Sciatic nerve (tissue), 2 donors: ENCODE data around the gene ARL15. TPM values are rescaled to one million over a fixed set of nuclear protein-coding genes. Genes with fewer than 3 reads are reported as not detected.
"Not testable (repeated sequence)": the region's sequence is repeated elsewhere in the genome, so short reads cannot be mapped to it uniquely, and the experiment has no call there.

Experiments
- ATAC-seq: fragments of 200-7000 bp; cut with Tn5 transposase; one replicate; pipeline ENCODE4 v1.9.1; 2020; ENCODE audit warnings: mild to moderate bottlenecking, moderate library complexity
- DNase-seq: peaks from one replicate; pipeline ENCODE4 v3.0.0-alpha.2; 2020; ENCODE audit warnings: low spot score
- intact Hi-C: fragments of 100-400 bp; cut with DNase I; formaldehyde crosslinking; loops from one replicate; pipeline ENCODE4 v1.14.2; 2022
- total RNA-seq: library from RNA; stranded (reverse); fragmentation: NEBNext Ultra II Directional; extraction: Animal tissue kit (Norgen Biotek cat#: 25700); gene quantifications from one replicate; pipeline ENCODE4 v1.2.1, GENCODE V29; 2021
- donor health status: DM: no; HTN: no; CAD: no.
- donor health status: DM: no; HTN: no; CAD: no.

Gene ARL15
- total RNA-seq: 30.9 TPM

DNA sequence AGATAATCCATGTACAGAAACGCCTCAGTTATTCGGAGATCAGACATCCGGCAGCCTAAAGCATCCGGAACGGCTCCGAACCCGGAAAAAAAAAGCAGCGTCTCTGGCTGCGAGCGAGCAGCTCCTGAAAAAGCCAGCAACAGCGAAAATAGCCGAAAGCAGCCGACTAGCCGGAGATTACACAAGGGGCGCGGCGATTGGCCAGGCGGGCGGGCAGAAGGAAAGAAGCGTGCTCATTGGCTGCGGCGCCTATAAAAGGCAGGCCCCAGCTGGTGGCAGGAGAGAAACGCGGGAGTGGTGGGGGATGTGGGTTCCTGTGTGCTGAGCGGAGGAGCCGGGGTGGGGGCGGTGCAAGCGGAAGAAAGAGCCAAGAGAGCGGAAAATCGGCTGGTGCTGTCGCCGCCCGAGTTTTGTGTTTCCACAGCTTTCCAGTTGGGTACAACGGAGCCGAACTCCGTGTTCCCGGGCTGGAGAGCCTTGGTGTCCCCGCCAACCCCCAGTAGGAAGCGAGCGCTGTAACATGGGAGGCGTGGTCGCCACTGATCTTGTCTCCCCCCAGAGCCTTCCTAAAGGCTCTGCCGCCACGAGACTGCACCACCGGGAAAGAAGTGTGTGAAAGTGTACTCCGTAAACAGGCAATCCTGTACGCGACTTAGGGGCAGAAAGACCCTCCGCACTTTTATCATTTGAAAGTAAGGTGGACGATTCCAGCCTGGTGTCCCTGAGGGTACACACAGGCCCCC lies at the start of gene ARL15:
ARL15 (minus strand) TSS at position 141 of the 743 bp plus-strand sequence.
- intact Hi-C loops: no loop called here
- DNase-seq: peak; percentile 99
- peak; percentile 99 for ATAC-seq

DNA sequence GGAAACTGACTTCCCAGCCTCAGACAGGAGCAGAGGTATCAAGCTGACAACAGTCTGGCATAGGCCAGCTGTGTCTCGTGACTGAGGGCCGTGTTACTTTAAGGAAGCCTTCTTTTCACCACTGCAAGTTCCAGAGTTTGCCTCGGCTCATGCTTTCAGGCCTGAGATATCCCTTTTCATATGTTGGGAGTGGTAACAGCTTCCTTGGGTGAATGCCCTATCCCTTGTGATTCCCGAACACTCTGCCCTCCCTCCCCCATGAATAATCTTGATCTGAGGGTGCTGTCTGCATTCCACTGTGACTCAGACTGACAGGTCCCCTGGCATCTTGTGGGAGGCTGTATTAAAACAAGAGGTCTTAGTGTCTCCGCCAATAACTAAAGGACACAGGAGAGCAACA lies 49.7 kb upstream of the ARL15 start:
- intact Hi-C loops: no loop called here
- DNase-seq (no peak), ATAC-seq (no peak)

GRCh38 chr5:54357408-54358058 lies 47.2 kb upstream of the ARL15 start:
- DNase-seq: no peak
- ATAC-seq: no peak
- intact Hi-C loops: no loop called here

DNA sequence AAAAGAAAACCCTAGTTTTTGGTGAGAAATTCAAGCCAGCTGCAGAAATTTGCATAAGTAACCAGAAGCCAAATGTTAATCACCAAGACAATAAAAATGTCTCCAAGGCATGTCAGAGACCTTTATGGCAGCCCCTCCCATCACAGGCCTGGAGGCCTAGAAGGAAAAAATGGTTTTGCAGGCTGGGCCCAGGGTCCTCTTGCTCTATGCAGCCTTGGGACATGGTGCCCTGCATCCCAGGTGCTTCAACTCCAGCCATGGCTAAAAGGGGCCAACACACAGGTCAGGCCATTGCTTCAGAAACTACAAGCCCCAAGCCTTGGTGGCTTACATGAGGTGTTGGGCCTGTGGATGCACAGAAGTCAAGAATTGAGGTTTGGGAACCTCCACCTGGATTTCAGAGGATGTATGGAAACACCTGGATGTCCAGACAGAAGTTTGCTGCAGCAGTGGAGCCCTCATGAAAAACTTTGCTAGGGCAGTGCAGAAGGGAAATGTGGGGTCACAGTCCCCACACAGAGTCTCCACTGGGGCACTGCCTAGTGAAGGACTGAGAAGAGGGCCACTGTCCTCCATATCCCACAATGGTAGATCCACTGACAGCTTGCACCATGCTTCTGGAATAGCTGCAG lies 43.7 kb upstream of the ARL15 start:
- ATAC-seq, DNase-seq, intact Hi-C loops: not testable (repeated sequence)

GRCh38 chr5:54352580-54352979 lies 42.2 kb upstream of the ARL15 start:
- ATAC-seq, DNase-seq, intact Hi-C loops: not testable (repeated sequence)

DNA sequence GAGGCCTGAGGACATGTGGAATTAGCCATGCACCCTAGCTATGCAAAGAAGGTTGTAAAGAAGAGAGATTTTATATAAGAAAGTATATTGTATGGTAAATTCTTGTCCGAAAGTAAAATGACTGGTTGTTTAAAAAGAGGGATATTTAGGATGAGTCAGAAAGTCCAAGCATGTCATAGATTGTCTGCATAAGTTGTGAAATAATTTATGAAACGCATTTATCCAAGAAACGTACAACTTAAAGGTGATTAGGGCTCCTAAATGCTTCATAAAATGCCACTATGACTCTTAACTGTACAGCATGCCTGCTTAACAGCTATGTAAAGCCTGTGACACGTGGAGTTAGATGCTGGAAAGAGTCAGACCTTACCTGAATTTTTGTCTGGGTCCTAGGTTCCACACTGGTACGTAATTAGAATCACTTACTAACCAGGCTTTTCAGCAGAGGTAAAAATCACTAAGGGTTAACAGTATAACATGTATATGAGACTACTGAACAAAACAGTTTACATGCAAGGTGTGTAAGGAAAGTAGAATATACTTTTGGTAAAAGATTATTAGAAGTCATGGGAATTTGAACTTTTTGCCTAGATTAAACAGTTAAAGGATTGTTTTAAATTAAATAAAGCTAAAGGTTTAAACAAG lies 37.0 kb upstream of the ARL15 start:
- intact Hi-C loops: no loop called here
- ATAC-seq: no peak

DNA sequence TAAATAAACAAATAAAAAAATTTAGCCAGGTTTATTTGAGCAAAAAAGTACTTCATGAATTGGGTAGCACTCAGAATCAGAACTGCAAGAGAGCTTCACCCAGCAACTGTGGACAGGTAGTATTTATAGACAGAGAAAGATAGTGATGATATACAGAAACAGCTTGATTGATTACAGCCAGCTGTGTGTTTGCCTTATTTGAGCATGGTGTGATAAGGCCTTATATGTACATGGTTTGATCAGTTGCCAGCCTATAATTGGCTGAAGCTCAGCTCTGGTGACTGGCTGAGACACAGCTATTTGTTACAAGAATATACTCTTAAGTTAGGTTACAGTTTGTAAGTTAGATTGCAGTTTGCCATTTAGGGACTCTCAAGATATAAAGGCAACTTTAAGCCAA lies 34.3 kb upstream of the ARL15 start:
- no peak for ATAC-seq
- no peak for DNase-seq
- intact Hi-C loops: no loop called here

More for the DNA sequence above, 37.0 kb upstream of the ARL15 start:
- DNase-seq: no peak

DNA sequence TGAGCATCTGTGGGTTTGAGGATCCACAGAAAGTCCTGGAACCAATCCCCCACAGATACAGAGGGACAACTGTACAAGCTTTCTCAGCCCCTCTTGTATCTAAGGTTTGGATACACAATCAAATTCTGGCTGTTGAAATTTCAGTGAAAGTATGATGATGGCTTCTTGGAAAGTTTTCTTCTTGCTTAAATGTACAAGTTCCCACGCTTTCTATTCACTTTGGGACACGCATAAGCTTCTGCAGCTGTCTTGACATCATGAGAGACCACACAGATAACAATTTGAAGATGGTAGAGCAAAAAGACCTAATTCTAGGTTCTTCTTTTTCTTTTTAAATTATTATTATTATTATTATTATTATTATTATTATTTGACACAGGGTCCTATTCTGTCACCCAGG lies 31.6 kb upstream of the ARL15 start:
- ATAC-seq (no peak), DNase-seq (no peak)
- intact Hi-C loops: no loop called here

DNA sequence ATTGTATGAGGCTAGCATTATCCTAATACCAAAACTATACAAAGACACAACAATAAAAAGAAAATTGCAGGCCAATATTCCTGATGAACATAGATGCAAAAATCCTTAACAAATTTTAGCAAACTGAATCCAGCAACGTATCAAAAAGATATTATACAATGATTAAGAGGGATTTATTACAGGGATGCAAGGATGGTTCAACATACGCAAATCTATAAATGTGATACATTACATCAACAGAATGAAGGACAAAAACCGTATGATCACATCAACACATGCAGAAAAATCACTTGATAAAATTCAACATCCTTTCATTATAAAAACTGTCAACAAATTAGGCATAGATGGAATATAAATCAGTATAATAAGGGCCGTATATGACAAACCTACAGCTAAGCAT lies 27.1 kb upstream of the ARL15 start:
- no peak for ATAC-seq
- no peak for DNase-seq
- intact Hi-C loops: no loop called here

DNA sequence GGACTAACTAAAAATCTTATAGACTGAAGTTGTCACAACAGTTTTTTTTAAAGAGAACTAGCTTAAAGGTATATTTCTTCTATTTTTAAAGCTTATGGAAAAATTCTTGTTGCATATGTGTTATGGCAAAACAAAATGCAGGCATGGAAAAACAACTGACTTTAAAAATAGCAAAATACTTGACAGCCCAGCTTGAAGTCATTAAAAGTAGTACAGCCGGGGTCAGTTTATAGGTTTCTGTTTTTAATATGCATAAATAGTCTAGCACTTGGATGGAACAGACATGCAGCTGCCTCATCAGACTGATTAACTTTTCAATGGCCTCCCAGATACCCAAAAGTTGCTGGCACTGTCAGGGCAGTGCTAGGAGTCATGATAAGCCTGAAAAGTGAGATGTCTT lies 22.3 kb upstream of the ARL15 start:
- intact Hi-C loops: no loop called here
- DNase-seq: no peak
- ATAC-seq: no peak

GRCh38 chr5:54329731-54330709 lies 19.6 kb upstream of the ARL15 start:
- ATAC-seq: no peak
- intact Hi-C loops: no loop called here
- DNase-seq: no peak

DNA sequence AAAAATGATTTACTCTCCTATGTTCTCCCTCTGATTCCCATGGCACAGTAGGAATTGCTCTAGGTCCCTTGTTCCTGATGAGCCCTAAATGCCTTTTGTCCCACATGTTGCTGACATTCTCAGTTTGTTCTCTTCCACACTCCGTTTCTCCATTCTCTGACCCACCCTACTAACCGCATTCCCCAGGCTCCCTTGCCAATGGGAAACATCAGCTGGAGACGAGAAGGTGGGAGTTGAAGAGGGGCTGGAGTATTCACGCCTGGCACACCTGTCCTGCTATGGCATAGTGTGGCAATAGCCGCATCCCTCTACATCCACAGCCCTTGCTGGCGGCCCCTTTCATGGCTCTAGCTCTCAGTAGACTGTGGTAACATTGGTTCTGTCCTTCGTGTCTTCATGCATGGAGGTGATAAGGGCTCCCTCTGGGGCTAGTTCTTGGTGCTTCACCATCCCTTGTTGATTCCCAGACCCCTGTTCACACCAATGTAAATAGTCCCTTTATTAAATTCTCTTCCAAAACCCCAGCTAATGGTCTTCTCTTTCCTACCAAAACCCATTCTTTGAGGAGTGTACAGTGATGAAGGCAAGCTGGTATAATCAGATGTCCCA lies 16.4 kb upstream of the ARL15 start:
- ATAC-seq: no peak
- intact Hi-C loops: no loop called here

GRCh38 chr5:54325610-54326311 lies 15.4 kb upstream of the ARL15 start:
- intact Hi-C loops: no loop called here
- no peak for DNase-seq
- no peak for ATAC-seq

More for the DNA sequence above, 16.4 kb upstream of the ARL15 start:
- no peak for DNase-seq

DNA sequence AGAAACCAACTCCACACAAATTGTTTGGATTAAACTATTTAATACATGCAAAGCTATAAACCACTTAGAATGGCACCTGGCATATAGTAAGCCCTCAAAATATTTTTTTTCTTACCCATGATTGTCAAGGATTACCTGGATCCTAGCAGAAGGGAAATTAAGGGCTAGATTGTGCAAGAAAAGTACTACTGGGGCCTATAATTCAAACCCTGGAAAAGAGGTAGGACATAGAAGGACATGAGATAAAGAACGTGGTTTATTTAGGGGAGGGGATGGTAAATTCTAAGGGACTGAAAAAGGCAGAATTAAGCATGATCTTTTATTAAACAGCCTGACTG lies 14.9 kb upstream of the ARL15 start:
- ATAC-seq (no peak), DNase-seq (no peak)
- intact Hi-C loops: no loop called here

GRCh38 chr5:54324651-54325271 lies 14.4 kb upstream of the ARL15 start:
- DNase-seq (no peak), ATAC-seq (no peak)
- intact Hi-C loops: no loop called here

GRCh38 chr5:54323495-54323894 lies 13.1 kb upstream of the ARL15 start:
- no peak for DNase-seq
- intact Hi-C loops: no loop called here
- ATAC-seq: no peak

GRCh38 chr5:54320256-54320655 lies 9.9 kb upstream of the ARL15 start:
- DNase-seq (no peak), ATAC-seq (no peak)
- intact Hi-C loops: no loop called here
